ENCODE results near the gene SDF2L1. TPM values are rescaled to one million over a fixed set of nuclear protein-coding genes. Genes with fewer than 3 reads are reported as not detected.
"Not testable (repeated sequence)": the region's sequence is repeated elsewhere in the genome, so short reads cannot be mapped to it uniquely, and the experiment has no call there.

The SDF2L1 gene
- total RNA-seq, 1 experiment from 2014 or later, result 34.7 TPM

- DNase-seq (ENCODE audit: low read depth), result no peak
These were observed 19.9 kb downstream of the SDF2L1 start for GRCh38 chr22:21661991-21662390.

GRCh38 chr22:21663738-21664137, 21.6 kb downstream of the SDF2L1 start:
- no peak for DNase-seq (ENCODE audit: low read depth)

- DNase-seq (ENCODE audit: low read depth), result no peak
These were observed 23.1 kb downstream of the SDF2L1 start for GRCh38 chr22:21665047-21665851.

GRCh38 chr22:21666786-21667185, 24.7 kb downstream of the SDF2L1 start:
- no peak for DNase-seq (ENCODE audit: low read depth)

GRCh38 chr22:21669026-21669425, 26.9 kb downstream of the SDF2L1 start:
- no peak for DNase-seq (ENCODE audit: low read depth)

GRCh38 chr22:21672107-21672629, 30.1 kb downstream of the SDF2L1 start:
- no peak for DNase-seq (ENCODE audit: low read depth)

GRCh38 chr22:21673534-21674321, 31.6 kb downstream of the SDF2L1 start:
- no peak for DNase-seq (ENCODE audit: low read depth)

GRCh38 chr22:21674638-21675245, 32.6 kb downstream of the SDF2L1 start:
- DNase-seq (ENCODE audit: low read depth), result no peak

GRCh38 chr22:21677606-21678443, 35.7 kb downstream of the SDF2L1 start:
- no peak for DNase-seq (ENCODE audit: low read depth)

- DNase-seq (ENCODE audit: low read depth), result not testable (repeated sequence)
These were observed 36.7 kb downstream of the SDF2L1 start for GRCh38 chr22:21678842-21679241.

- DNase-seq (ENCODE audit: low read depth), result no peak
These were observed 37.3 kb downstream of the SDF2L1 start for GRCh38 chr22:21679383-21679782.

GRCh38 chr22:21680830-21681565, 38.9 kb downstream of the SDF2L1 start:
- DNase-seq (ENCODE audit: low read depth), result no peak

- DNase-seq (ENCODE audit: low read depth), result no peak
These were observed 39.7 kb downstream of the SDF2L1 start for GRCh38 chr22:21681566-21682370.

GRCh38 chr22:21682385-21683175, 40.5 kb downstream of the SDF2L1 start:
- DNase-seq (ENCODE audit: low read depth), result no peak

- DNase-seq (ENCODE audit: low read depth), result no peak
These were observed 41.3 kb downstream of the SDF2L1 start for GRCh38 chr22:21683401-21683811.

- DNase-seq (ENCODE audit: low read depth), result no peak
These were observed 42.5 kb downstream of the SDF2L1 start for GRCh38 chr22:21684492-21685163.

- no peak for DNase-seq (ENCODE audit: low read depth)
These were observed 43.0 kb downstream of the SDF2L1 start for GRCh38 chr22:21685164-21685513.

- no peak for DNase-seq (ENCODE audit: low read depth)
These were observed 44.1 kb downstream of the SDF2L1 start for GRCh38 chr22:21686193-21686608.

All from RPMI7951 (cell line).